Hepatocyte (in vitro differentiated cells): ENCODE data around the gene CNTN4.

Experiments used
- CTCF ChIP-seq: fragments of 200-600 bp; sonication (generic); IDR thresholded peaks from 2 replicates; pipeline ENCODE4 v1.5.1; 2016; ENCODE audit warnings: antibody characterized with exemption, mild to moderate bottlenecking; ENCODE audit not compliant: poor library complexity
- EZH2 ChIP-seq: fragments of 200-600 bp; sonication (generic); IDR thresholded peaks from 2 replicates; pipeline ENCODE4 v1.6.1; 2016; ENCODE audit warnings: antibody characterized with exemption, mild to moderate bottlenecking, borderline replicate concordance
- EZH2phosphoT487 ChIP-seq: fragments of 200-600 bp; sonication (generic); IDR thresholded peaks from one replicate; pipeline ENCODE4 v1.6.1; 2018; ENCODE audit warnings: antibody characterized with exemption, mild to moderate bottlenecking, low read depth, moderate library complexity; ENCODE audit not compliant: unreplicated experiment, severe bottlenecking

- TF ChIP-seq CTCF (no peak), EZH2 (no peak), EZH2phosphoT487 (no peak)
Observed at GRCh38 chr3:3066378-3066777, 967.7 kb downstream of the CNTN4 start.
